Uterus (tissue), 2 donors: Measurements from ENCODE around the gene SNTB2.

Source experiments
- POLR2A ChIP-seq, 2 donors: fragments of 450-650 bp; IDR thresholded peaks; one replicate each; pipeline ENCODE4 v1.6.1; 2016; ENCODE audit warnings: antibody characterized with exemption in 2 of 2, mild to moderate bottlenecking in 1 of 2, moderate library complexity in 1 of 2
- TF ChIP-seq, protein P1 (sequence below), 4 experiments: fragments of 200-600 bp in 2 of 4; fragments of 450-650 bp in 2 of 4; sonication (generic) in 2 of 4; IDR thresholded peaks; one replicate each; pipeline ENCODE4 v1.5.1; 2016 to 2019; ENCODE audit warnings: antibody characterized with exemption in 4 of 4, mild to moderate bottlenecking in 2 of 4, moderate library complexity in 1 of 4

GRCh38 chr16:69293401-69293800, 106.4 kb downstream of the SNTB2 start:
- TF ChIP-seq, protein P1, sequence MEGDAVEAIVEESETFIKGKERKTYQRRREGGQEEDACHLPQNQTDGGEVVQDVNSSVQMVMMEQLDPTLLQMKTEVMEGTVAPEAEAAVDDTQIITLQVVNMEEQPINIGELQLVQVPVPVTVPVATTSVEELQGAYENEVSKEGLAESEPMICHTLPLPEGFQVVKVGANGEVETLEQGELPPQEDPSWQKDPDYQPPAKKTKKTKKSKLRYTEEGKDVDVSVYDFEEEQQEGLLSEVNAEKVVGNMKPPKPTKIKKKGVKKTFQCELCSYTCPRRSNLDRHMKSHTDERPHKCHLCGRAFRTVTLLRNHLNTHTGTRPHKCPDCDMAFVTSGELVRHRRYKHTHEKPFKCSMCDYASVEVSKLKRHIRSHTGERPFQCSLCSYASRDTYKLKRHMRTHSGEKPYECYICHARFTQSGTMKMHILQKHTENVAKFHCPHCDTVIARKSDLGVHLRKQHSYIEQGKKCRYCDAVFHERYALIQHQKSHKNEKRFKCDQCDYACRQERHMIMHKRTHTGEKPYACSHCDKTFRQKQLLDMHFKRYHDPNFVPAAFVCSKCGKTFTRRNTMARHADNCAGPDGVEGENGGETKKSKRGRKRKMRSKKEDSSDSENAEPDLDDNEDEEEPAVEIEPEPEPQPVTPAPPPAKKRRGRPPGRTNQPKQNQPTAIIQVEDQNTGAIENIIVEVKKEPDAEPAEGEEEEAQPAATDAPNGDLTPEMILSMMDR (IDR thresholded peaks at IDR 0.05): no peak
- no peak for TF ChIP-seq POLR2A (IDR thresholded peaks at IDR 0.05)
